GM21515 (cell line): ENCODE measurements around the gene B3GAT2.

Source experiments
- ATAC-seq: cut with Tn5 transposase; IDR thresholded peaks from one replicate; pipeline ENCODE4 v1.9.1; 2021; ENCODE audit not compliant: unreplicated experiment

Gene B3GAT2

GRCh38 chr6:70844301-70844700 is 112.6 kb downstream of the B3GAT2 start:
- no peak for ATAC-seq

GRCh38 chr6:70843328-70843918 is 113.4 kb downstream of the B3GAT2 start:
- no peak for ATAC-seq

GRCh38 chr6:70842541-70842940 is 114.3 kb downstream of the B3GAT2 start:
- no peak for ATAC-seq

GRCh38 chr6:70841112-70841511 is 115.7 kb downstream of the B3GAT2 start:
- ATAC-seq, result no peak

GRCh38 chr6:70839286-70840266 is 117.3 kb downstream of the B3GAT2 start:
- ATAC-seq, result no peak

GRCh38 chr6:70838907-70839285 is 118.0 kb downstream of the B3GAT2 start:
- ATAC-seq, result no peak

DNA sequence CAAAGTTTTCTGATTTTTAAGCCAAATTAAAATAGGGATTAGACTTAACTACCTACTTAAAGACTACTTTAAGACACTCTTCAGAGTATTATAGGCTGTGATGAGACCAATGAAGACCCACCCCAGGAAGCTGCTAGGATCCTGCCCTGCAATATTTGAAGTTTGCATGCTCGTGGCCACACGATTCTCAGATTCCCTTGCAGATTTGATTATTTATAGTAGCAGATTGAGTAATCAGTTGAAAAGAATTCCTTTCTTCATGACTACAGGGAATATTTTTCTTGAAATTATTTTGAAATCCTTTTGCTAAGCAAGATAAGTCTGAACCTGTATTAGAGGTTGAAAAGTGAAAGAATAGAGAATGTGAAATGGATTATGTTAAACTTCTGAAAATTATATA is 122.3 kb downstream of the B3GAT2 start:
- no peak for ATAC-seq

DNA sequence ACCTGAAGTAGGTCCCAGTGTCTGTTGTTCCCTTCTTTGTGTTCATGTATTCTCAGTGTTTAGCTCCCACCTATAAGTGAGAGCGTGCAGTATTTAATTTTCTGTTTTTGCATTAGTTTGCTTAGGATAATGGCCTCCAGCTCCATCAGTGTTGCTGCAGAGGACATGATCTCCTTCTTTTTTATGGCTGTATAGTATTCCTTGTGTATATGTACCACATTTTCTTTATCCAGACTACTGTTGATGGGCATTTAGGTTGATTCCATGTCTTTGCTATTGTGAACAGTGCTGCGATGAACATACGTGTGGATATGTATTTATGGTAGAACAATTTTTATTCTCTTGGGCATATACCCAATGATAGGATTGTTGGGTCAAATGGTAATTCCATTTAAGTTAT is 125.4 kb downstream of the B3GAT2 start:
- ATAC-seq, result no peak

- ATAC-seq, result no peak
Observed at GRCh38 chr6:70823651-70824050, 133.2 kb downstream of the B3GAT2 start.

GRCh38 chr6:70821751-70822150 is 135.1 kb downstream of the B3GAT2 start:
- no peak for ATAC-seq

DNA sequence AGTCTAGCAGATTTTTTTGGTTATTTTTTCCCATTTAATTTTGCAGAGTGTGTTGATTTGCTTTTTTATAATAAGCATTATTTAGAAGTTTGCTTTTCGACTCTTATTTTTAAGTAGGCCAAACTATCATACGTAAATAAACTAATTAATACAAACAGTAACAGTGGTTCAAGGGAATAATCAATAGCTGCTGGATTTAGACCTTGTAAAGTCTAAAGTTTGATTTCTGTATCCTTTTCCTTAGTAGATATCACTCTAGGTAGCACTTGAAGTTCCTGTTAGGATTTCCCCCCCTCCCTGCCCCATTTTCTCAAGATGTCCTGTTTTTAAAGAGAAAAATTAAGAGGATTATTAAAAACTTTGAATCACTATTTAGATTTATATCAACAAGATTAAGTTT is 136.1 kb downstream of the B3GAT2 start:
- no peak for ATAC-seq

DNA sequence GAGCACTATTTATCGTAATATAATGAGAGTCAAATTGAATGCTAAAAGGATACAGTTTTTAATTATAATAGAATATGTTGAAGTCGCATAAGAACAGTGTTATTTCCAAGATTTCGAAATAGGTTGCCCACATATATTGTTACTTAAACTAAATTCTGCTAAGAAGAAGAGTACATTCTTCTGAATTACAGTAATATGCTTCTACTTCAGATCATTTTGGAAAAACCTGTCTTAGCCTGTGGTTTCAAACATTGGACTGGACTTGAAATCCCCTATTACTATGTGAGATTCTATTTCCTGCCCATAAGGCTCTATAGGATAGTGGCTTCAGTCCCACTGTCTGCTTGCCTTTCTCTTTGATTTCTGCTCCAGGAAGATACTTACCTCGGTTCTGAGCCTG is 137.2 kb downstream of the B3GAT2 start:
- ATAC-seq, result no peak

DNA sequence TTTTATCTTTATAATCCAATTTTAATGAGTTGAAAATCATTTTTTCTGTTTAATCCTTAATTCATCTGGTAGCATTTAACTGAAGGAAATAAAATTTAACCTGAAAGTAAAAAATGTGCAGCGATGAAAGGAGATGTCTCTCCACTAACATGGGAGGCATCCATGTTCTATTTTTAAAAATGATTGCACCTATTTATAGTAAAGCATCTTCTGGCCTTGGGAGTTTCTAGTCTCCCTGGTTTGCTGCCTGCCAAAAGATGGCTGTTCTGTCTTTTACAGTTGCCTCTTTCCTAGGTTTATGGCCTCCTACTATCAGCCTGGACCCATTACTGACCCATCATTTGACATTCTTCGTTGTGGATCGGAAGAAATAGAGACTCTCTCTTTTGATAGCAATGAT is 143.0 kb downstream of the B3GAT2 start:
- ATAC-seq, result no peak

- ATAC-seq, result no peak
Observed at GRCh38 chr6:70811788-70812187, 145.1 kb downstream of the B3GAT2 start.
